Endothelial cell of umbilical vein (primary cell): ENCODE data around the gene CCDC74B. TPM values are rescaled to one million over a fixed set of nuclear protein-coding genes. Genes with fewer than 3 reads are reported as not detected.

Source experiments
- BruUV-seq: library from RNA; stranded (reverse); fragments of 400-500 nt; replicated peaks from 2 replicates; lab custom pipeline; 2021; lab: Mats Ljungman, UMichigan
- CTCF ChIA-PET: fragments of 300-600, 350-600 bp; sonication (Branson Sonifier 250); formaldehyde crosslinking; loops from one replicate; lab custom pipeline; 2021; ENCODE audit warnings: antibody characterized with exemption, inconsistent platforms; lab: Charles Lee
- POLR2A ChIA-PET: fragments of 300-600, 350-600 bp; sonication (Branson Sonifier 250); formaldehyde crosslinking; loops from one replicate; lab custom pipeline; 2021; ENCODE audit warnings: antibody characterized with exemption, inconsistent platforms; lab: Charles Lee
- DNase-seq: peaks from one replicate; pipeline ENCODE4 v3.0.0-alpha.2; 2011; ENCODE audit warnings: low read depth, low spot score
- FAIRE-seq: peaks from 2 replicates; lab custom pipeline; 2011; peaks lifted over from hg19 to GRCh38; lab: Jason Lieb, UNC
- H2AFZ ChIP-seq: 2 replicates; pipeline ENCODE4 v1.6.0; 2012; ENCODE audit warnings: low read depth, low read length, control low read depth, inconsistent platforms
- H3K27ac ChIP-seq: 2 replicates; pipeline ENCODE4 v1.5.1; 2011; ENCODE audit warnings: low read depth, mild to moderate bottlenecking, control low read depth, low read length, moderate library complexity; ENCODE audit not compliant: insufficient read depth
- H3K27me3 ChIP-seq, 2 experiments: 2 replicates each; pipeline versions ENCODE4 v1.6.0 to v1.6.1; 2011; ENCODE audit warnings: low read length in 2 of 2, mixed read lengths in 1 of 2; ENCODE audit not compliant: control insufficient read depth in 2 of 2, insufficient read depth in 2 of 2
- H3K36me3 ChIP-seq, 2 experiments: 2 replicates in 1 of 2; 3 replicates in 1 of 2; pipeline ENCODE4 v1.5.1; 2011; ENCODE audit warnings: low read length in 2 of 2, mild to moderate bottlenecking in 1 of 2, moderate library complexity in 1 of 2; ENCODE audit not compliant: control insufficient read depth in 2 of 2, insufficient read depth in 2 of 2; ENCODE audit errors: extremely low read depth in 1 of 2
- H3K4me1 ChIP-seq: 3 replicates; pipeline ENCODE4 v1.5.1; 2011; ENCODE audit warnings: mild to moderate bottlenecking, low read length; ENCODE audit not compliant: control insufficient read depth, insufficient read depth; ENCODE audit errors: extremely low read depth
- H3K4me2 ChIP-seq: 2 replicates; pipeline ENCODE4 v1.6.1; 2011; ENCODE audit warnings: low read length, control low read depth, mixed read lengths; ENCODE audit not compliant: insufficient read depth
- H3K4me3 ChIP-seq, 3 experiments: fragments of 200-600 bp in 1 of 3; sonication (generic), shearing (Covaris generic) in 1 of 3; replicated peaks in 1 of 3; 2 replicates each; pipeline ENCODE4 v1.5.1; 2011 to 2016; ENCODE audit warnings: control low read depth in 3 of 3, low read length in 3 of 3, mild to moderate bottlenecking in 2 of 3, inconsistent platforms in 1 of 3, low read depth in 1 of 3, moderate library complexity in 1 of 3; ENCODE audit not compliant: insufficient read depth in 1 of 3
- H3K79me2 ChIP-seq: 2 replicates; pipeline ENCODE4 v1.6.0; 2012; ENCODE audit warnings: low read length, inconsistent platforms; ENCODE audit not compliant: control insufficient read depth, insufficient read depth
- H3K9ac ChIP-seq: replicated peaks from 2 replicates; pipeline ENCODE3; 2011; ENCODE audit warnings: low read length, control low read depth; ENCODE audit not compliant: insufficient read depth; ENCODE audit errors: extremely low read depth
- H3K9me1 ChIP-seq: replicated peaks from 3 replicates; pipeline ENCODE4 v1.6.0; 2011; ENCODE audit warnings: mild to moderate bottlenecking, low read length; ENCODE audit not compliant: control insufficient read depth, insufficient read depth; ENCODE audit errors: extremely low read depth
- H3K9me3 ChIP-seq: replicated peaks from 2 replicates; pipeline ENCODE4 v1.5.1; 2012; ENCODE audit warnings: low read length, inconsistent platforms; ENCODE audit not compliant: control insufficient read depth, insufficient read depth
- H4K20me1 ChIP-seq: replicated peaks from 2 replicates; pipeline ENCODE3; 2011; ENCODE audit warnings: mild to moderate bottlenecking, low read length; ENCODE audit not compliant: control insufficient read depth, insufficient read depth; ENCODE audit errors: extremely low read depth
- EZH2 ChIP-seq: IDR thresholded peaks from 2 replicates; pipeline ENCODE4 v1.6.1; 2012; ENCODE audit warnings: borderline replicate concordance, low read depth, mild to moderate bottlenecking, moderate library complexity, low read length, inconsistent platforms; ENCODE audit not compliant: severe bottlenecking
- GATA2 ChIP-seq: IDR thresholded peaks from 2 replicates; pipeline ENCODE4 v1.7.0; 2011; ENCODE audit warnings: low read depth, mild to moderate bottlenecking, moderate library complexity, mixed read lengths, low read length; ENCODE audit not compliant: insufficient read length, insufficient read depth
- JUN ChIP-seq: IDR thresholded peaks from 2 replicates; pipeline ENCODE4 v1.6.1; 2011; ENCODE audit warnings: borderline replicate concordance, low read depth; ENCODE audit not compliant: insufficient read length, insufficient read depth
- MYC ChIP-seq: IDR thresholded peaks from one replicate; pipeline ENCODE4 v1.6.1; 2011; ENCODE audit warnings: mild to moderate bottlenecking, low read depth, low read length
- POLR2A ChIP-seq: IDR thresholded peaks from 2 replicates; pipeline ENCODE4 v1.6.1; 2012; ENCODE audit warnings: low read depth, mild to moderate bottlenecking, control low read depth, low read length
- POLR2AphosphoS5 ChIP-seq: IDR thresholded peaks from 2 replicates; pipeline ENCODE4 v1.6.1; 2012; ENCODE audit warnings: low read depth, mild to moderate bottlenecking, control low read depth, low read length, moderate library complexity; ENCODE audit not compliant: insufficient read depth
- dilution Hi-C: fragments of 300-500 bp; cut with MboI; formaldehyde crosslinking; loops from one replicate; pipeline ENCODE4 v1.15.0; 2019; ENCODE audit warnings: low sequenced_read_pairs; ENCODE audit not compliant: extremely low pct_ligation_motif_present
- intact Hi-C: fragments of 100-400 bp; cut with micrococcal nuclease; formaldehyde crosslinking; loops from one replicate; pipeline ENCODE4 v1.10.0; 2022
- polyA plus RNA-seq, 4 experiments: library from polyadenylated mRNA; depleted of rRNA in 3 of 4; stranded (reverse) in 3 of 4; unstranded in 1 of 4; fragments of >200 nt; gene quantifications; 2 replicates each; pipeline versions ENCODE4 v1.2.1 to v1.2.3, GENCODE V29; 2011 to 2012; ENCODE audit warnings: missing spikeins in 1 of 4
- total RNA-seq: library from RNA; stranded (reverse); gene quantifications from 2 replicates; pipeline ENCODE4 v1.2.3, GENCODE V29; 2021
- TF ChIP-seq, protein P1 (sequence below): IDR thresholded peaks from 2 replicates; pipeline ENCODE4 v1.6.1; 2011; ENCODE audit not compliant: insufficient read depth, insufficient read length
- TF ChIP-seq, protein P2 (sequence below), 2 donors: IDR thresholded peaks; 1 replicate in 1 of 2; 2 replicates in 1 of 2; pipeline ENCODE4 v1.5.1; 2011; ENCODE audit warnings: low read length in 2 of 2, mild to moderate bottlenecking in 2 of 2, moderate library complexity in 2 of 2, control low read depth in 1 of 2, inconsistent platforms in 1 of 2, low read depth in 1 of 2; ENCODE audit not compliant: insufficient read depth in 1 of 2; ENCODE audit errors: extremely low read depth in 1 of 2

The CCDC74B gene
- total and polyA plus RNA-seq, 2 donors (not counting 3 experiments of a cell fraction or from before 2014, with no cell fraction given): 4.6 to 4.8 TPM

DNA sequence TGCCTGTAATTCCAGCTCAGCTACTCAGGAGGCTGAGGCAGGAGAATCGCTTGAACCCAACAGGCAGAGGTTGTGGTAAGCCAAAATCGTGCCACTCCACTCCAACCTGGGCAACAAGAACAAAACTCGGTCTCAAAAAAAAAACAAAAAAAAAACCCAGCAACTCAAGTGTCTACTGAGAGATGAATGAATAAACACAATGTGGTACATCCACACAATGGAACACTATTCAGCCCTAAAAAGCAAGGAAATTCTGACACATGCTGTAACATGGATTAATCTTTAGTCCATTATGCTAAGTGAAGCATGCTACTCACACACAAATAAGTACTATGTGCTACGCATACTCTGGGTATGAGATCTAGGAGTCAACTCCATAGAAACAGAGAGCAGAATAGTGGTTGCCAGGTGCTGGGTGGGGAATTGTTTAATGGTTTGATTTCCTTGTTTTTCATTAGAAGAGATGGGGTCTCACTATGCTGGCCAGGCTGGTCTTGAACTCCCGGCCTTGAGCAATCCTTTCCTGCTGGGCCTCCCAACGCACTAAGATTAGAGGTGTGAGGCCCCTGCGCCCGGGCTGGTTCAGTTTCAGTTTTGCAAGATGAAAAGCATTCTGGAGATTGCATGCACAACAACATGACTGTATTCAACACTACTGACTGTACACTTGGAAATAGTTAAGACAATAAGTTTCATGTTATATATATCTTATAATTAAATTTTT is 20.5 kb upstream of the CCDC74B start:
- Histone ChIP-seq H2AFZ (no peak overlapping the region), H3K79me2 (peaks cover 3% of the 10 kb centered on the region), H3K9me1 (no peaks in the 10 kb centered on the region), H3K4me2 (no peak overlapping the region), H4K20me1 (no peaks in the 10 kb centered on the region), H3K36me3 (peaks cover 3 to 23% of the 10 kb centered on the region in 2 experiments), H3K4me1 (peaks cover 3% of the 10 kb centered on the region), H3K27me3 (no peaks in the 10 kb centered on the region), H3K9ac (no peak overlapping the region), H3K9me3 (no peaks in the 10 kb centered on the region), H3K4me3 (no peak overlapping the region), H3K27ac (no peak overlapping the region)
- FAIRE-seq: no peak
- DNase-seq: no peak
- intact Hi-C loops (no loop called here), dilution Hi-C loops (no loop called here)
- ChIA-PET POLR2A (no interaction called here), CTCF (no interaction called here)
- no peak for TF ChIP-seq JUN
- TF ChIP-seq, protein P1, sequence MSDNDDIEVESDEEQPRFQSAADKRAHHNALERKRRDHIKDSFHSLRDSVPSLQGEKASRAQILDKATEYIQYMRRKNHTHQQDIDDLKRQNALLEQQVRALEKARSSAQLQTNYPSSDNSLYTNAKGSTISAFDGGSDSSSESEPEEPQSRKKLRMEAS: no peak
- TF ChIP-seq, protein P2, sequence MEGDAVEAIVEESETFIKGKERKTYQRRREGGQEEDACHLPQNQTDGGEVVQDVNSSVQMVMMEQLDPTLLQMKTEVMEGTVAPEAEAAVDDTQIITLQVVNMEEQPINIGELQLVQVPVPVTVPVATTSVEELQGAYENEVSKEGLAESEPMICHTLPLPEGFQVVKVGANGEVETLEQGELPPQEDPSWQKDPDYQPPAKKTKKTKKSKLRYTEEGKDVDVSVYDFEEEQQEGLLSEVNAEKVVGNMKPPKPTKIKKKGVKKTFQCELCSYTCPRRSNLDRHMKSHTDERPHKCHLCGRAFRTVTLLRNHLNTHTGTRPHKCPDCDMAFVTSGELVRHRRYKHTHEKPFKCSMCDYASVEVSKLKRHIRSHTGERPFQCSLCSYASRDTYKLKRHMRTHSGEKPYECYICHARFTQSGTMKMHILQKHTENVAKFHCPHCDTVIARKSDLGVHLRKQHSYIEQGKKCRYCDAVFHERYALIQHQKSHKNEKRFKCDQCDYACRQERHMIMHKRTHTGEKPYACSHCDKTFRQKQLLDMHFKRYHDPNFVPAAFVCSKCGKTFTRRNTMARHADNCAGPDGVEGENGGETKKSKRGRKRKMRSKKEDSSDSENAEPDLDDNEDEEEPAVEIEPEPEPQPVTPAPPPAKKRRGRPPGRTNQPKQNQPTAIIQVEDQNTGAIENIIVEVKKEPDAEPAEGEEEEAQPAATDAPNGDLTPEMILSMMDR (IDR thresholded peaks at IDR 0.05; ENCODE audit: extremely low read depth in 1 of 2, insufficient read depth in 1 of 2, low read depth in 1 of 2, low read length in 2 of 2): no peak
- no peak for TF ChIP-seq POLR2A
- no peak for TF ChIP-seq MYC
- no peak for TF ChIP-seq EZH2
- TF ChIP-seq POLR2AphosphoS5: no peak
- no peak for TF ChIP-seq GATA2
- BruUV-seq: no TSS peak
